ENCODE results near the gene RAP1GAP2. TPM values are rescaled to one million over a fixed set of nuclear protein-coding genes. Genes with fewer than 3 reads are reported as not detected.

RAP1GAP2 gene
- polyA plus RNA-seq, 1 of the 3 experiments (the other 2 are of a cell fraction) = 22.0 TPM

DNA sequence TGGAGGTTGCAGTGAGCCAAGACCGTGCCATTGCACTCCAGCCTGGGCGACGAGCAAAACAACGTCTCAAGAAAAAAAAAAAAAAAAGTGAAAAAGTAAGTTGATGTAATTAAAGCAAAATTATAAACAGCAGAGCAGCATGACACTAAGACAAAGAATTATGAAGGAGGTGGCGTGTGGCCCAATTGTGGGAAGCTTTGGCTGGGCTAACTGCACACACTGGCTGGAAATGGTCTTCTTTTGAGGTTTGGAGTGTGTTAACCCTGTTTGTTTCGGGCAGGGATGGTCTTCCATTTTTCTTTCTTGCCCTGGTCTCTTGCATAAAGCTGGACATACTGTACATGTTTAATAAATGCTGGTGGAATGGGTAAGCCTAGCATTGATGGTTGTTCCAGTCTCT lies 54.8 kb downstream of the RAP1GAP2 start:
- Histone ChIP-seq H4K20me1 (ENCODE audit: insufficient read depth) (peaks cover 11% of the 10 kb centered on the region; the same call in 1 of the 2 replicates), H3K4me3 (ENCODE audit: low read depth in 2 of 2, low read length in 1 of 2) (no peak overlapping the region), H2AFZ (ENCODE audit: low read depth) (no peak overlapping the region), H3K4me2 (no peak overlapping the region), H3K27me3 (ENCODE audit: insufficient read depth) (no peaks in the 10 kb centered on the region), H3K9me2 (no peaks in the 10 kb centered on the region), H3F3A (replicated peaks; ENCODE audit: insufficient read depth) (peaks cover 8% of the 10 kb centered on the region), H3K36me3 (replicated peaks in 1 of 2; ENCODE audit: control insufficient read depth in 1 of 2, insufficient read depth in 2 of 2, low read length in 1 of 2) (no peaks in the 10 kb centered on the region), H3K27ac (ENCODE audit: low read depth in 2 of 2, low read length in 1 of 2) (no peak overlapping the region), H3K4me1 (ENCODE audit: control insufficient read depth in 1 of 2, insufficient read depth in 2 of 2, low read depth in 1 of 2, low read length in 1 of 2) (peaks cover 3 to 28% of the 10 kb centered on the region in 2 experiments; a peak in 2 of 4 replicates), H3K79me2 (ENCODE audit: insufficient read depth) (peaks cover 22% of the 10 kb centered on the region), H3K9me3 (no peaks in the 10 kb centered on the region), H3K9ac (no peak overlapping the region)
- 88% methylated on average over 6 of the region's 6 CpGs for WGBS (ENCODE audit: low lambda C conversion rate)
- TF ChIP-seq RXRA (IDR thresholded peaks at IDR 0.05; ENCODE audit: borderline replicate concordance, low read depth) (no peak), MEF2A (IDR thresholded peaks at IDR 0.05; ENCODE audit: borderline replicate concordance, low read depth) (no peak), NFIC (IDR thresholded peaks at IDR 0.05; ENCODE audit: borderline replicate concordance) (no peak)
- DNase-seq = no peak
- ChIA-PET POLR2A (interaction anchor here (2.2 to 5.8 kb wide), 3 partner anchors 53 to 153 kb away, joined by 8 to 69 read pairs (median 14); no protein-coding TSS in a partner anchor), CTCF (interaction anchor here (0.7 to 12.7 kb wide), 6 partner anchors 17 to 159 kb away, joined by 3 to 238 read pairs (median 4); no protein-coding TSS in a partner anchor)

DNA sequence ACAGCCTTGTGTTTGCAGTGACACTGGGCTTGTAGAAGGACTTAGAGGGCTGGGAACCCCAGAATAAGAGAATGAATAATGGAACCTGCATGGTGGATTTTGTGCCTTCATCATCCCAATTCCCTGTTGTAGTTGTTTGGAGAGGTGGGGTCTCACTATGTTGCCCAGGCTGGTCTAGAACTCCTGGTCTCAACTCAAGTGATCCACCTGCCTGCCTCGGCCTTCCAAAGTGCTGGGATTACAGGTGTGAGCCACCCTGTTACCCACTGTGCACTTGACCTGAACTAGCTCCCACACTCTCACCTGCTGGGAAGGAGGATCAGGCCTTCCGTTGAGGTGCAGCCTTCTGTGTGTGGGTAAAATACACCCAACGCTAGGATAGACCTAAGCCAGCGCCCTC lies 55.4 kb downstream of the RAP1GAP2 start:
- no peak overlapping the region for H3K4me3 ChIP-seq (ENCODE audit: low read depth in 2 of 2, low read length in 1 of 2)

More for the DNA sequence above, 55.4 kb downstream of the RAP1GAP2 start:
- Histone ChIP-seq H3K27me3 (ENCODE audit: insufficient read depth) (no peaks in the 10 kb centered on the region), H3K4me2 (no peak overlapping the region), H3F3A (replicated peaks; ENCODE audit: insufficient read depth) (peaks cover 8% of the 10 kb centered on the region), H3K79me2 (ENCODE audit: insufficient read depth) (peaks cover 28% of the 10 kb centered on the region), H3K9me2 (no peaks in the 10 kb centered on the region), H4K20me1 (ENCODE audit: insufficient read depth) (peaks cover 17% of the 10 kb centered on the region; the same call in 1 of the 2 replicates), H3K27ac (ENCODE audit: low read depth in 2 of 2, low read length in 1 of 2) (peak overlapping the region in 1 of 2 experiments; percentile 55; a peak in 1 of 4 replicates), H3K9ac (no peak overlapping the region), H3K4me1 (ENCODE audit: control insufficient read depth in 1 of 2, insufficient read depth in 2 of 2, low read depth in 1 of 2, low read length in 1 of 2) (peaks cover 4 to 34% of the 10 kb centered on the region in 2 experiments; a peak in 2 of 4 replicates), H2AFZ (ENCODE audit: low read depth) (no peak overlapping the region), H3K36me3 (replicated peaks in 1 of 2; ENCODE audit: control insufficient read depth in 1 of 2, insufficient read depth in 2 of 2, low read length in 1 of 2) (no peaks in the 10 kb centered on the region), H3K9me3 (no peaks in the 10 kb centered on the region)
- no peak for DNase-seq
- TF ChIP-seq FOSL2 (IDR thresholded peaks at IDR 0.05; ENCODE audit: borderline replicate concordance, low read depth) (no peak), MEF2A (IDR thresholded peaks at IDR 0.05; ENCODE audit: borderline replicate concordance, low read depth) (no peak), JUND (IDR thresholded peaks at IDR 0.05) (no peak), RCOR1 (IDR thresholded peaks at IDR 0.05; ENCODE audit: low read length) (no peak), SMC3 (IDR thresholded peaks at IDR 0.05; ENCODE audit: low read depth, low read length) (no peak), EZH2phosphoT487 (IDR thresholded peaks at IDR 0.05; ENCODE audit: borderline replicate concordance, low read depth) (no peak), FOXM1 (IDR thresholded peaks at IDR 0.05; ENCODE audit: low read depth) (no peak), TCF12 (IDR thresholded peaks at IDR 0.05) (no peak), GATA2 (CRISPR knock-in tag; IDR thresholded peaks at IDR 0.05) (no peak), CHD2 (IDR thresholded peaks at IDR 0.05; ENCODE audit: low read length, partially characterized antibody) (no peak), RAD21 (IDR thresholded peaks at IDR 0.05; ENCODE audit: low read length) (no peak), GABPA (IDR thresholded peaks at IDR 0.05; ENCODE audit: low read depth) (no peak), NFIC (IDR thresholded peaks at IDR 0.05; ENCODE audit: borderline replicate concordance) (no peak), TAF1 (IDR thresholded peaks at IDR 0.05; ENCODE audit: borderline replicate concordance, low read depth, low read length) (no peak)
- TF ChIP-seq, protein P1, sequence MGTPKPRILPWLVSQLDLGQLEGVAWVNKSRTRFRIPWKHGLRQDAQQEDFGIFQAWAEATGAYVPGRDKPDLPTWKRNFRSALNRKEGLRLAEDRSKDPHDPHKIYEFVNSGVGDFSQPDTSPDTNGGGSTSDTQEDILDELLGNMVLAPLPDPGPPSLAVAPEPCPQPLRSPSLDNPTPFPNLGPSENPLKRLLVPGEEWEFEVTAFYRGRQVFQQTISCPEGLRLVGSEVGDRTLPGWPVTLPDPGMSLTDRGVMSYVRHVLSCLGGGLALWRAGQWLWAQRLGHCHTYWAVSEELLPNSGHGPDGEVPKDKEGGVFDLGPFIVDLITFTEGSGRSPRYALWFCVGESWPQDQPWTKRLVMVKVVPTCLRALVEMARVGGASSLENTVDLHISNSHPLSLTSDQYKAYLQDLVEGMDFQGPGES (IDR thresholded peaks at IDR 0.05; ENCODE audit: low read depth, low read length) = no peak
- TF ChIP-seq, protein P2, sequence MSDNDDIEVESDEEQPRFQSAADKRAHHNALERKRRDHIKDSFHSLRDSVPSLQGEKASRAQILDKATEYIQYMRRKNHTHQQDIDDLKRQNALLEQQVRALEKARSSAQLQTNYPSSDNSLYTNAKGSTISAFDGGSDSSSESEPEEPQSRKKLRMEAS (IDR thresholded peaks at IDR 0.05; ENCODE audit: low read depth) = no peak
- TF ChIP-seq, protein P3, sequence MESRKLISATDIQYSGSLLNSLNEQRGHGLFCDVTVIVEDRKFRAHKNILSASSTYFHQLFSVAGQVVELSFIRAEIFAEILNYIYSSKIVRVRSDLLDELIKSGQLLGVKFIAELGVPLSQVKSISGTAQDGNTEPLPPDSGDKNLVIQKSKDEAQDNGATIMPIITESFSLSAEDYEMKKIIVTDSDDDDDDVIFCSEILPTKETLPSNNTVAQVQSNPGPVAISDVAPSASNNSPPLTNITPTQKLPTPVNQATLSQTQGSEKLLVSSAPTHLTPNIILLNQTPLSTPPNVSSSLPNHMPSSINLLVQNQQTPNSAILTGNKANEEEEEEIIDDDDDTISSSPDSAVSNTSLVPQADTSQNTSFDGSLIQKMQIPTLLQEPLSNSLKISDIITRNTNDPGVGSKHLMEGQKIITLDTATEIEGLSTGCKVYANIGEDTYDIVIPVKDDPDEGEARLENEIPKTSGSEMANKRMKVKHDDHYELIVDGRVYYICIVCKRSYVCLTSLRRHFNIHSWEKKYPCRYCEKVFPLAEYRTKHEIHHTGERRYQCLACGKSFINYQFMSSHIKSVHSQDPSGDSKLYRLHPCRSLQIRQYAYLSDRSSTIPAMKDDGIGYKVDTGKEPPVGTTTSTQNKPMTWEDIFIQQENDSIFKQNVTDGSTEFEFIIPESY (IDR thresholded peaks at IDR 0.05; ENCODE audit: borderline replicate concordance, low read depth) = no peak
- TF ChIP-seq, protein P4, sequence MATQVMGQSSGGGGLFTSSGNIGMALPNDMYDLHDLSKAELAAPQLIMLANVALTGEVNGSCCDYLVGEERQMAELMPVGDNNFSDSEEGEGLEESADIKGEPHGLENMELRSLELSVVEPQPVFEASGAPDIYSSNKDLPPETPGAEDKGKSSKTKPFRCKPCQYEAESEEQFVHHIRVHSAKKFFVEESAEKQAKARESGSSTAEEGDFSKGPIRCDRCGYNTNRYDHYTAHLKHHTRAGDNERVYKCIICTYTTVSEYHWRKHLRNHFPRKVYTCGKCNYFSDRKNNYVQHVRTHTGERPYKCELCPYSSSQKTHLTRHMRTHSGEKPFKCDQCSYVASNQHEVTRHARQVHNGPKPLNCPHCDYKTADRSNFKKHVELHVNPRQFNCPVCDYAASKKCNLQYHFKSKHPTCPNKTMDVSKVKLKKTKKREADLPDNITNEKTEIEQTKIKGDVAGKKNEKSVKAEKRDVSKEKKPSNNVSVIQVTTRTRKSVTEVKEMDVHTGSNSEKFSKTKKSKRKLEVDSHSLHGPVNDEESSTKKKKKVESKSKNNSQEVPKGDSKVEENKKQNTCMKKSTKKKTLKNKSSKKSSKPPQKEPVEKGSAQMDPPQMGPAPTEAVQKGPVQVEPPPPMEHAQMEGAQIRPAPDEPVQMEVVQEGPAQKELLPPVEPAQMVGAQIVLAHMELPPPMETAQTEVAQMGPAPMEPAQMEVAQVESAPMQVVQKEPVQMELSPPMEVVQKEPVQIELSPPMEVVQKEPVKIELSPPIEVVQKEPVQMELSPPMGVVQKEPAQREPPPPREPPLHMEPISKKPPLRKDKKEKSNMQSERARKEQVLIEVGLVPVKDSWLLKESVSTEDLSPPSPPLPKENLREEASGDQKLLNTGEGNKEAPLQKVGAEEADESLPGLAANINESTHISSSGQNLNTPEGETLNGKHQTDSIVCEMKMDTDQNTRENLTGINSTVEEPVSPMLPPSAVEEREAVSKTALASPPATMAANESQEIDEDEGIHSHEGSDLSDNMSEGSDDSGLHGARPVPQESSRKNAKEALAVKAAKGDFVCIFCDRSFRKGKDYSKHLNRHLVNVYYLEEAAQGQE (IDR thresholded peaks at IDR 0.05; ENCODE audit: low read depth, low read length) = no peak
- ChIA-PET CTCF (interaction anchor here (0.7 to 12.7 kb wide), 13 partner anchors 16 to 159 kb away, joined by 3 to 238 read pairs (median 3); no protein-coding TSS in a partner anchor), POLR2A (interaction anchor here (0.5 to 5.8 kb wide), 9 partner anchors 35 to 152 kb away, joined by 3 to 69 read pairs (median 5); no protein-coding TSS in a partner anchor)
- WGBS (ENCODE audit: low lambda C conversion rate) = 97% methylated on average over 4 of the region's 4 CpGs

All from SK-N-SH (cell line).